ENCODE data around the gene FBXL16.

GRCh38 chr16:750485-750884 lies 44.9 kb upstream of the FBXL16 start:
- TF ChIP-seq POLR2AphosphoS5 (IDR thresholded peaks at IDR 0.05) (no peak), EZH2 (IDR thresholded peaks at IDR 0.05; ENCODE audit: borderline replicate concordance, insufficient read depth, low read length, poor library complexity, severe bottlenecking) (no peak)
- TF ChIP-seq, protein P1, sequence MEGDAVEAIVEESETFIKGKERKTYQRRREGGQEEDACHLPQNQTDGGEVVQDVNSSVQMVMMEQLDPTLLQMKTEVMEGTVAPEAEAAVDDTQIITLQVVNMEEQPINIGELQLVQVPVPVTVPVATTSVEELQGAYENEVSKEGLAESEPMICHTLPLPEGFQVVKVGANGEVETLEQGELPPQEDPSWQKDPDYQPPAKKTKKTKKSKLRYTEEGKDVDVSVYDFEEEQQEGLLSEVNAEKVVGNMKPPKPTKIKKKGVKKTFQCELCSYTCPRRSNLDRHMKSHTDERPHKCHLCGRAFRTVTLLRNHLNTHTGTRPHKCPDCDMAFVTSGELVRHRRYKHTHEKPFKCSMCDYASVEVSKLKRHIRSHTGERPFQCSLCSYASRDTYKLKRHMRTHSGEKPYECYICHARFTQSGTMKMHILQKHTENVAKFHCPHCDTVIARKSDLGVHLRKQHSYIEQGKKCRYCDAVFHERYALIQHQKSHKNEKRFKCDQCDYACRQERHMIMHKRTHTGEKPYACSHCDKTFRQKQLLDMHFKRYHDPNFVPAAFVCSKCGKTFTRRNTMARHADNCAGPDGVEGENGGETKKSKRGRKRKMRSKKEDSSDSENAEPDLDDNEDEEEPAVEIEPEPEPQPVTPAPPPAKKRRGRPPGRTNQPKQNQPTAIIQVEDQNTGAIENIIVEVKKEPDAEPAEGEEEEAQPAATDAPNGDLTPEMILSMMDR (IDR thresholded peaks at IDR 0.05; ENCODE audit: poor library complexity, severe bottlenecking), result no peak
